GM10266 (cell line): ENCODE results near the gene GALNT2.

Source experiments
- DNase-seq: peaks from one replicate; pipeline ENCODE4 v3.0.0; 2012; ENCODE audit errors: extremely low spot score
- TF ChIP-seq, protein P1 (sequence below): IDR thresholded peaks from 2 replicates; pipeline ENCODE4 v1.5.1; 2012; ENCODE audit warnings: mild to moderate bottlenecking, low read depth; ENCODE audit not compliant: control insufficient read depth, insufficient read depth; ENCODE audit errors: missing control alignments

GALNT2 gene

DNA sequence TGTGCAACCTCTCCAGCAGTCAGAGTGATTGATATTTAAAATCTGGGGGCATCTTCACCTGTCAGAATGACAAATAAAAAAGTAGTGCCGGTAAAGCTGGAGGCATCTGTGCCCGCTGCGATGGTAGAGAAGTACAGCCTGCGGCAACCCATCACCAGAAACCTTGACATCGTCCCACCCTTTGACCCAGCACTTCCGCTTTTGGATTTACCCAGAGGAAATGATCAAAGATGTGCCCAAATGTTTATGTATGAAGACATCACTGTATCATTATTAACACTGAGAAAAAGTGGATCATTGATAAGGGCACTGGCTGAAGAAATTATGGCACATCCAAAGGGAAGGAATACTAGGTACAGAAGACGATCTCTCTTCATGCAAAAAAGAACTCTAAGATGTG, 263.1 kb downstream of the GALNT2 start:
- DNase-seq, result no peak
- TF ChIP-seq, protein P1, sequence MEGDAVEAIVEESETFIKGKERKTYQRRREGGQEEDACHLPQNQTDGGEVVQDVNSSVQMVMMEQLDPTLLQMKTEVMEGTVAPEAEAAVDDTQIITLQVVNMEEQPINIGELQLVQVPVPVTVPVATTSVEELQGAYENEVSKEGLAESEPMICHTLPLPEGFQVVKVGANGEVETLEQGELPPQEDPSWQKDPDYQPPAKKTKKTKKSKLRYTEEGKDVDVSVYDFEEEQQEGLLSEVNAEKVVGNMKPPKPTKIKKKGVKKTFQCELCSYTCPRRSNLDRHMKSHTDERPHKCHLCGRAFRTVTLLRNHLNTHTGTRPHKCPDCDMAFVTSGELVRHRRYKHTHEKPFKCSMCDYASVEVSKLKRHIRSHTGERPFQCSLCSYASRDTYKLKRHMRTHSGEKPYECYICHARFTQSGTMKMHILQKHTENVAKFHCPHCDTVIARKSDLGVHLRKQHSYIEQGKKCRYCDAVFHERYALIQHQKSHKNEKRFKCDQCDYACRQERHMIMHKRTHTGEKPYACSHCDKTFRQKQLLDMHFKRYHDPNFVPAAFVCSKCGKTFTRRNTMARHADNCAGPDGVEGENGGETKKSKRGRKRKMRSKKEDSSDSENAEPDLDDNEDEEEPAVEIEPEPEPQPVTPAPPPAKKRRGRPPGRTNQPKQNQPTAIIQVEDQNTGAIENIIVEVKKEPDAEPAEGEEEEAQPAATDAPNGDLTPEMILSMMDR, result no peak
